ENCODE measurements around the gene ZNF580.

DNA sequence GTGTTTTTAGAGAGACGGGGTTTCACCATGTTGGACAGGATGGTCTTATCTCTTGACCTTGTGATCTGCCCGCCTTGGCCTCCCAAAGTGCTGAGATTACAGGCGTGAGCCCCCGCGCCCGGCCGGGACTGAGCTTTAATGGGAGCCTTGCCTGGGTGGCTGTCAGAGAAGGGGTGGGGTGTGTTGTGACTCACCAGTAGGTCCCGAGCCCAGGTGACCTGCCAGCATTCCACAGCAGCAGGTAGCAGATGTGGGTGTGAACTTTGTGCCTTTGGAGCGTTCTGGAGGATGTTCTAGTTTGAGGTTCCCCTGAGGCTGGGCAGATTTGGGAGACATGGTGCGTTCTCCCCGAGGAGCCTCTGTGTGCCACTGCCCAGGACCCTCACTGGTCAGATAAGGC is 27.2 kb downstream of the ZNF580 start:
- TF ChIP-seq, protein P1, sequence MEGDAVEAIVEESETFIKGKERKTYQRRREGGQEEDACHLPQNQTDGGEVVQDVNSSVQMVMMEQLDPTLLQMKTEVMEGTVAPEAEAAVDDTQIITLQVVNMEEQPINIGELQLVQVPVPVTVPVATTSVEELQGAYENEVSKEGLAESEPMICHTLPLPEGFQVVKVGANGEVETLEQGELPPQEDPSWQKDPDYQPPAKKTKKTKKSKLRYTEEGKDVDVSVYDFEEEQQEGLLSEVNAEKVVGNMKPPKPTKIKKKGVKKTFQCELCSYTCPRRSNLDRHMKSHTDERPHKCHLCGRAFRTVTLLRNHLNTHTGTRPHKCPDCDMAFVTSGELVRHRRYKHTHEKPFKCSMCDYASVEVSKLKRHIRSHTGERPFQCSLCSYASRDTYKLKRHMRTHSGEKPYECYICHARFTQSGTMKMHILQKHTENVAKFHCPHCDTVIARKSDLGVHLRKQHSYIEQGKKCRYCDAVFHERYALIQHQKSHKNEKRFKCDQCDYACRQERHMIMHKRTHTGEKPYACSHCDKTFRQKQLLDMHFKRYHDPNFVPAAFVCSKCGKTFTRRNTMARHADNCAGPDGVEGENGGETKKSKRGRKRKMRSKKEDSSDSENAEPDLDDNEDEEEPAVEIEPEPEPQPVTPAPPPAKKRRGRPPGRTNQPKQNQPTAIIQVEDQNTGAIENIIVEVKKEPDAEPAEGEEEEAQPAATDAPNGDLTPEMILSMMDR (tag by site-specific recombination; IDR thresholded peaks at IDR 0.05) = no peak
- no peak for TF ChIP-seq OSR2 (tag by site-specific recombination; IDR thresholded peaks at IDR 0.05)
- TF ChIP-seq YY1 (tag by site-specific recombination; IDR thresholded peaks at IDR 0.05) = no peak
- no peak for TF ChIP-seq MYNN (tag by site-specific recombination; IDR thresholded peaks at IDR 0.05; ENCODE audit: borderline replicate concordance)
- TF ChIP-seq, protein P2, sequence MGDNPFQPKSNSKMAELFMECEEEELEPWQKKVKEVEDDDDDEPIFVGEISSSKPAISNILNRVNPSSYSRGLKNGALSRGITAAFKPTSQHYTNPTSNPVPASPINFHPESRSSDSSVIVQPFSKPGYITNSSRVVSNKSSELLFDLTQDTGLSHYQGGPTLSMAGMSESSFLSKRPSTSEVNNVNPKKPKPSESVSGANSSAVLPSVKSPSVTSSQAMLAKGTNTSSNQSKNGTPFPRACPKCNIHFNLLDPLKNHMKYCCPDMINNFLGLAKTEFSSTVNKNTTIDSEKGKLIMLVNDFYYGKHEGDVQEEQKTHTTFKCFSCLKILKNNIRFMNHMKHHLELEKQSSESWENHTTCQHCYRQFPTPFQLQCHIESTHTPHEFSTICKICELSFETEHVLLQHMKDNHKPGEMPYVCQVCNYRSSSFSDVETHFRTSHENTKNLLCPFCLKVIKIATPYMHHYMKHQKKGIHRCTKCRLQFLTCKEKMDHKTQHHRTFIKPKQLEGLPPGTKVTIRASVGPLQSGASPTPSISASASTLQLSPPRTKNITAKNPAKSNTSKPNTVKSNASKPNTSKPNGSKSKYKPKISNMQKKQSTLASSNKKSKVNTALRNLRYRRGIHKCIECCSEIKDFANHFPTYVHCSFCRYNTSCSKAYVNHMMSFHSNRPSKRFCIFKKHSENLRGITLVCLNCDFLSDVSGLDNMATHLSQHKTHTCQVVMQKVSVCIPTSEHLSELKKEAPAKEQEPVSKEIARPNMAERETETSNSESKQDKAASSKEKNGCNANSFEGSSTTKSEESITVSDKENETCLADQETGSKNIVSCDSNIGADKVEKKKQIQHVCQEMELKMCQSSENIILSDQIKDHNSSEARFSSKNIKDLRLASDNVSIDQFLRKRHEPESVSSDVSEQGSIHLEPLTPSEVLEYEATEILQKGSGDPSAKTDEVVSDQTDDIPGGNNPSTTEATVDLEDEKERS (tag by site-specific recombination; IDR thresholded peaks at IDR 0.05) = no peak
- TF ChIP-seq ATF2 (tag by site-specific recombination; IDR thresholded peaks at IDR 0.05; ENCODE audit: low read depth) = no peak
- no peak for TF ChIP-seq GLI2 (tag by site-specific recombination; IDR thresholded peaks at IDR 0.05; ENCODE audit: borderline replicate concordance, low read depth)

All from HEK293 (cell line).